HepG2 (cell line): ENCODE results near the gene ZNF75A. TPM values are rescaled to one million over a fixed set of nuclear protein-coding genes. Genes with fewer than 3 reads are reported as not detected.

Source experiments
- ASH2L ChIP-seq: fragments of 300-600, 200-600 bp; sonication (generic); IDR thresholded peaks from 2 replicates; pipeline ENCODE4 v1.7.0; 2017; ENCODE audit warnings: low read depth, mild to moderate bottlenecking, moderate library complexity, mixed read lengths, low read length; ENCODE audit not compliant: insufficient read length
- CCAR2 ChIP-seq: fragments of 200-400 bp; formaldehyde crosslinking; optimal IDR thresholded peaks from 2 replicates; pipeline ENCODE3; 2018; ENCODE audit warnings: low read depth, mild to moderate bottlenecking, low read length, moderate library complexity
- HDAC1 ChIP-seq: sonication (generic); formaldehyde crosslinking; IDR thresholded peaks from 2 replicates; pipeline ENCODE4 v1.5.1; 2020; ENCODE audit warnings: mild to moderate bottlenecking, missing genetic modification reagents
- KLF11 ChIP-seq: IDR thresholded peaks from 2 replicates; pipeline ENCODE4 v1.6.1; 2016; ENCODE audit warnings: missing compliant biosample characterization
- MAFK ChIP-seq, 2 experiments: IDR thresholded peaks in 1 of 2; conservative IDR thresholded peaks in 1 of 2; 2 replicates each; pipeline ENCODE4 v1.6.1; 2011; ENCODE audit warnings: improper control_type of control experiment in 2 of 2, low read length in 2 of 2
- NFIB ChIP-seq: sonication (generic); formaldehyde crosslinking; IDR thresholded peaks from 2 replicates; pipeline ENCODE4 v1.9.0; 2021; ENCODE audit warnings: missing genetic modification reagents, mild to moderate bottlenecking, borderline replicate concordance
- NONO ChIP-seq, 2 experiments: fragments of 450-650 bp in 1 of 2; sonication (generic) in 1 of 2; formaldehyde crosslinking in 1 of 2; IDR thresholded peaks in 1 of 2; conservative IDR thresholded peaks in 1 of 2; 2 replicates each; pipeline versions ENCODE4 v1.6.1 to v1.8.0; 2017 to 2022; ENCODE audit warnings: mild to moderate bottlenecking in 1 of 2, missing genetic modification reagents in 1 of 2, moderate library complexity in 1 of 2
- PCBP1 ChIP-seq: fragments of 200-400 bp; formaldehyde crosslinking; IDR thresholded peaks from 2 replicates; pipeline ENCODE4 v1.6.1; 2017; ENCODE audit warnings: mild to moderate bottlenecking, low read depth, low read length, borderline replicate concordance
- PHF5A ChIP-seq: IDR thresholded peaks from one replicate; pipeline ENCODE4 v1.6.1; 2018; ENCODE audit warnings: low read depth, missing genetic modification reagents; ENCODE audit not compliant: unreplicated experiment
- RAD21 ChIP-seq: fragments of 450-650 bp; formaldehyde crosslinking; IDR thresholded peaks from 2 replicates; pipeline ENCODE4 v1.5.0; 2020; ENCODE audit warnings: mild to moderate bottlenecking
- RBM22 ChIP-seq: fragments of 200-400 bp; formaldehyde crosslinking; optimal IDR thresholded peaks from 2 replicates; pipeline ENCODE3; 2017; ENCODE audit warnings: mild to moderate bottlenecking, low read length, moderate library complexity
- SOX13 ChIP-seq, 3 experiments: fragments of 450-650 bp in 1 of 3; sonication (generic) in 1 of 3; formaldehyde crosslinking in 1 of 3; IDR thresholded peaks in 2 of 3; conservative IDR thresholded peaks in 1 of 3; 2 replicates each; pipeline versions ENCODE4 v1.5.0 to v1.6.1; 2016 to 2020; ENCODE audit warnings: antibody characterized with exemption in 1 of 3, mild to moderate bottlenecking in 1 of 3, missing compliant biosample characterization in 1 of 3, missing genetic modification reagents in 1 of 3, moderate library complexity in 1 of 3
- TAF1 ChIP-seq: sonication (generic); formaldehyde crosslinking; IDR thresholded peaks from 2 replicates; pipeline ENCODE4 v1.4.0; 2020; ENCODE audit warnings: missing genetic modification reagents
- TBP ChIP-seq: sonication (generic); formaldehyde crosslinking; IDR thresholded peaks from 2 replicates; pipeline ENCODE4 v1.5.0; 2020; ENCODE audit warnings: missing genetic modification reagents
- THYN1 ChIP-seq: sonication (generic); formaldehyde crosslinking; IDR thresholded peaks from 2 replicates; pipeline ENCODE4 v1.8.1; 2023; ENCODE audit warnings: low read depth, mild to moderate bottlenecking, moderate library complexity, missing genetic modification reagents, borderline replicate concordance
- YY1 ChIP-seq: IDR thresholded peaks from 2 replicates; pipeline ENCODE4 v1.6.1; 2011; ENCODE audit warnings: low read length, low read depth, moderate library complexity, mild to moderate bottlenecking; ENCODE audit not compliant: insufficient read depth, insufficient replicate concordance
- ZNF292 ChIP-seq: sonication (generic); formaldehyde crosslinking; IDR thresholded peaks from 2 replicates; pipeline ENCODE4 v1.8.1; 2022; ENCODE audit warnings: mild to moderate bottlenecking, low read depth, missing genetic modification reagents, borderline replicate concordance
- ZNF496 ChIP-seq: sonication (generic); formaldehyde crosslinking; IDR thresholded peaks from 2 replicates; pipeline ENCODE4 v1.8.1; 2023; ENCODE audit warnings: mild to moderate bottlenecking, moderate library complexity, missing genetic modification reagents; ENCODE audit not compliant: insufficient replicate concordance
- ZNF777 ChIP-seq: sonication (generic); formaldehyde crosslinking; IDR thresholded peaks from 2 replicates; pipeline ENCODE4 v1.4.0; 2020; ENCODE audit warnings: missing genetic modification reagents
- ZSCAN20 ChIP-seq: sonication (generic); formaldehyde crosslinking; IDR thresholded peaks from 2 replicates; pipeline ENCODE4 v1.4.0; 2020; ENCODE audit warnings: missing genetic modification reagents, mild to moderate bottlenecking, borderline replicate concordance
- polyA plus RNA-seq, 8 experiments: library from polyadenylated mRNA; depleted of rRNA in 3 of 8; stranded (reverse) in 7 of 8; unstranded in 1 of 8; fragments of >200 nt; fragmentation: Illumina TruSeq in 4 of 8; extraction: Trizol in 4 of 8; gene quantifications; 2 replicates each; pipeline versions ENCODE4 v1.2.1 to v1.2.3, GENCODE V29; 2011 to 2016; ENCODE audit warnings: low read depth in 4 of 8, missing spikeins in 1 of 8, mixed read lengths in 1 of 8; ENCODE audit not compliant: insufficient read depth in 1 of 8
- total RNA-seq, 5 experiments: library from RNA; depleted of rRNA; stranded (reverse); fragments of >200 nt; fragmentation: Illumina TruSeq; extraction: Trizol; gene quantifications; 2 replicates each; pipeline ENCODE4 v1.2.3, GENCODE V29; 2016; ENCODE audit warnings: low read depth in 1 of 5
- TF ChIP-seq, protein P1 (sequence below): sonication (generic); formaldehyde crosslinking; IDR thresholded peaks from 2 replicates; pipeline ENCODE4 v1.5.1; 2020; ENCODE audit warnings: missing genetic modification reagents, mild to moderate bottlenecking, borderline replicate concordance
- TF ChIP-seq, protein P2 (sequence below): fragments of 450-650 bp; IDR thresholded peaks from 2 replicates; pipeline ENCODE4 v1.6.1; 2017
- TF ChIP-seq, protein P3 (sequence below): sonication (generic); formaldehyde crosslinking; IDR thresholded peaks from 2 replicates; pipeline ENCODE4 v1.4.0; 2020; ENCODE audit warnings: missing genetic modification reagents

ZNF75A gene
- total and polyA plus RNA-seq, 2 of the 13 experiments (the other 11 are each of a cell fraction or from before 2014, with no cell fraction given) = 1.4 to 2.1 TPM

DNA sequence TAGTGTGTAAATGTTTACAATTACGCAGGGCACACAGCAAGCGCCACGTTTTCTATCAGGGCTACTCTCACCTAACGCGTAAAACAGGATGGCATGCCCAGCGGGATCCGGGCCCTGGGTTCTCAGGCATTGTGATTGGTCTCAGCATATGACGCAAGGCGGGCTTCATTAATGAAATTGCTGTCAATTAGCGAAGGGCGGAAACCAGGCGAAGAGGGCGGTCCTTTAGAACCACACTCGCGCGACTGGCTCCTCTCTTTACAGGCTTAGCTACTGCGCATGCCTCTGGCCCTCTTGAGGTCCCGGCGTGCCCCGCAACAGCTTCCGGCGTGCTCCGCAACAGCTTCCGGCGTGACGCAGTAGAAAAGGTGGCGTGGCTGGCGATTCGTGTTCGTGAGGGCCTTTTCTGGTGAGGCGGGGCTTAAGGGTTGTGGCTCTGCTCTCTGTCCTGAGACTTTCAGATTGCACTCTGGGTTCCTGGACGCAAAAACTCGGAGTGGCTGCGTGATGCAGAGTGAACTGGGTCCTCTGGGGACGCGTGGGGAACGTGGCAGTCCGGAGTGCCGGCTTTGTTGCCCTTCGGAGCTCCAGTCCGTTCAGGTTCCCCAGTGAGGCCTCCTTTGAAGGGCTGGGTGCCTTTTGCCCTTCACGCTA is 59.6 kb downstream of the ZNF75A start (continued):
- TF ChIP-seq HDAC1 (CRISPR knock-in tag) (peak; percentile 32; the same call in 1 of the 2 replicates), RAD21 (CRISPR knock-in tag) (no peak), CCAR2 (no peak), ZSCAN20 (CRISPR knock-in tag) (no peak), ZNF292 (CRISPR knock-in tag) (no peak), TBP (CRISPR knock-in tag) (no peak), SOX13 (IDR thresholded peaks at IDR 0.05) (no peak), SOX13 (CRISPR knock-in tag; conservative IDR thresholded peaks at IDR 0.05 in 1 of 2, IDR thresholded peaks at IDR 0.05 in 1 of 2) (no peak), THYN1 (CRISPR knock-in tag) (no peak), KLF11 (no peak), MAFK (conservative IDR thresholded peaks at IDR 0.05 in 1 of 2, IDR thresholded peaks at IDR 0.05 in 1 of 2; ENCODE audit: low read length in 2 of 2) (no peak), RBM22 (no peak), PCBP1 (no peak), ZNF777 (CRISPR knock-in tag) (no peak), ASH2L (no peak), YY1 (peak; percentile 55), ZNF496 (CRISPR knock-in tag) (no peak), TAF1 (CRISPR knock-in tag) (peak; percentile 73), PHF5A (no peak), NFIB (CRISPR knock-in tag) (no peak), NONO (IDR thresholded peaks at IDR 0.05) (no peak), NONO (CRISPR knock-in tag; conservative IDR thresholded peaks at IDR 0.05) (no peak)
- TF ChIP-seq, protein P1, sequence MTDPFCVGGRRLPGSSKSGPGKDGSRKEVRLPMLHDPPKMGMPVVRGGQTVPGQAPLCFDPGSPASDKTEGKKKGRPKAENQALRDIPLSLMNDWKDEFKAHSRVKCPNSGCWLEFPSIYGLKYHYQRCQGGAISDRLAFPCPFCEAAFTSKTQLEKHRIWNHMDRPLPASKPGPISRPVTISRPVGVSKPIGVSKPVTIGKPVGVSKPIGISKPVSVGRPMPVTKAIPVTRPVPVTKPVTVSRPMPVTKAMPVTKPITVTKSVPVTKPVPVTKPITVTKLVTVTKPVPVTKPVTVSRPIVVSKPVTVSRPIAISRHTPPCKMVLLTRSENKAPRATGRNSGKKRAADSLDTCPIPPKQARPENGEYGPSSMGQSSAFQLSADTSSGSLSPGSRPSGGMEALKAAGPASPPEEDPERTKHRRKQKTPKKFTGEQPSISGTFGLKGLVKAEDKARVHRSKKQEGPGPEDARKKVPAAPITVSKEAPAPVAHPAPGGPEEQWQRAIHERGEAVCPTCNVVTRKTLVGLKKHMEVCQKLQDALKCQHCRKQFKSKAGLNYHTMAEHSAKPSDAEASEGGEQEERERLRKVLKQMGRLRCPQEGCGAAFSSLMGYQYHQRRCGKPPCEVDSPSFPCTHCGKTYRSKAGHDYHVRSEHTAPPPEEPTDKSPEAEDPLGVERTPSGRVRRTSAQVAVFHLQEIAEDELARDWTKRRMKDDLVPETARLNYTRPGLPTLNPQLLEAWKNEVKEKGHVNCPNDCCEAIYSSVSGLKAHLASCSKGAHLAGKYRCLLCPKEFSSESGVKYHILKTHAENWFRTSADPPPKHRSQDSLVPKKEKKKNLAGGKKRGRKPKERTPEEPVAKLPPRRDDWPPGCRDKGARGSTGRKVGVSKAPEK (CRISPR knock-in tag) = no peak
- TF ChIP-seq, protein P2, sequence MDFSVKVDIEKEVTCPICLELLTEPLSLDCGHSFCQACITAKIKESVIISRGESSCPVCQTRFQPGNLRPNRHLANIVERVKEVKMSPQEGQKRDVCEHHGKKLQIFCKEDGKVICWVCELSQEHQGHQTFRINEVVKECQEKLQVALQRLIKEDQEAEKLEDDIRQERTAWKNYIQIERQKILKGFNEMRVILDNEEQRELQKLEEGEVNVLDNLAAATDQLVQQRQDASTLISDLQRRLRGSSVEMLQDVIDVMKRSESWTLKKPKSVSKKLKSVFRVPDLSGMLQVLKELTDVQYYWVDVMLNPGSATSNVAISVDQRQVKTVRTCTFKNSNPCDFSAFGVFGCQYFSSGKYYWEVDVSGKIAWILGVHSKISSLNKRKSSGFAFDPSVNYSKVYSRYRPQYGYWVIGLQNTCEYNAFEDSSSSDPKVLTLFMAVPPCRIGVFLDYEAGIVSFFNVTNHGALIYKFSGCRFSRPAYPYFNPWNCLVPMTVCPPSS = no peak
- TF ChIP-seq, protein P3, sequence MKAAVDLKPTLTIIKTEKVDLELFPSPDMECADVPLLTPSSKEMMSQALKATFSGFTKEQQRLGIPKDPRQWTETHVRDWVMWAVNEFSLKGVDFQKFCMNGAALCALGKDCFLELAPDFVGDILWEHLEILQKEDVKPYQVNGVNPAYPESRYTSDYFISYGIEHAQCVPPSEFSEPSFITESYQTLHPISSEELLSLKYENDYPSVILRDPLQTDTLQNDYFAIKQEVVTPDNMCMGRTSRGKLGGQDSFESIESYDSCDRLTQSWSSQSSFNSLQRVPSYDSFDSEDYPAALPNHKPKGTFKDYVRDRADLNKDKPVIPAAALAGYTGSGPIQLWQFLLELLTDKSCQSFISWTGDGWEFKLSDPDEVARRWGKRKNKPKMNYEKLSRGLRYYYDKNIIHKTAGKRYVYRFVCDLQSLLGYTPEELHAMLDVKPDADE (CRISPR knock-in tag) = no peak
